ES-I3 (cell line): ENCODE results near the gene CAT.
"Not testable (repeated sequence)": the region's sequence is repeated elsewhere in the genome, so short reads cannot be mapped to it uniquely, and the experiment has no call there.

Experiments
- H3K36me3 ChIP-seq: 2 replicates; pipeline ENCODE4 v1.6.1; 2013; ENCODE audit warnings: mild to moderate bottlenecking, low read length, control low read depth, moderate library complexity; ENCODE audit not compliant: insufficient read depth
- H3K4me1 ChIP-seq: 2 replicates; pipeline ENCODE4 v1.6.1; 2013; ENCODE audit warnings: mild to moderate bottlenecking, control low read depth, low read length; ENCODE audit not compliant: insufficient read depth
- H3K9ac ChIP-seq: 2 replicates; pipeline ENCODE4 v1.6.1; 2013; ENCODE audit warnings: low read depth, mild to moderate bottlenecking, low read length, moderate library complexity
- H3K9me3 ChIP-seq: 2 replicates; pipeline ENCODE4 v1.6.1; 2013; ENCODE audit warnings: mild to moderate bottlenecking, low read length, moderate library complexity; ENCODE audit not compliant: control insufficient read depth, insufficient read depth

The CAT gene

GRCh38 chr11:34413263-34413662 is 25.5 kb upstream of the CAT start:
- Histone ChIP-seq H3K36me3 (no peaks in the 10 kb centered on the region), H3K4me1 (0 out of 2 replicates have a peak, but pooled peaks cover 3% of the 10 kb centered on the region), H3K9me3 (no peaks in the 10 kb centered on the region), H3K9ac (no peak overlapping the region)

- Histone ChIP-seq H3K9me3 (no peaks in the 10 kb centered on the region), H3K9ac (no peak overlapping the region), H3K36me3 (no peaks in the 10 kb centered on the region), H3K4me1 (0 out of 2 replicates have a peak, but pooled peaks cover 3% of the 10 kb centered on the region)
Measured at GRCh38 chr11:34415538-34415937, 23.2 kb upstream of the CAT start.

GRCh38 chr11:34416088-34416487 is 22.6 kb upstream of the CAT start:
- 0 out of 2 replicates have a peak, but pooled peaks cover 3% of the 10 kb centered on the region for H3K4me1 ChIP-seq
- H3K36me3 ChIP-seq = no peaks in the 10 kb centered on the region

GRCh38 chr11:34416766-34417165 is 22.0 kb upstream of the CAT start:
- Histone ChIP-seq H3K36me3 (no peaks in the 10 kb centered on the region), H3K4me1 (0 out of 2 replicates have a peak, but pooled peaks cover 3% of the 10 kb centered on the region), H3K9ac (no peak overlapping the region), H3K9me3 (no peaks in the 10 kb centered on the region)

More at GRCh38 chr11:34416088-34416487, 22.6 kb upstream of the CAT start:
- H3K9me3 ChIP-seq = no peaks in the 10 kb centered on the region
- H3K9ac ChIP-seq = no peak overlapping the region

- Histone ChIP-seq H3K9me3 (no peaks in the 10 kb centered on the region), H3K36me3 (no peaks in the 10 kb centered on the region)
Measured at GRCh38 chr11:34417202-34417601, 21.5 kb upstream of the CAT start.

GRCh38 chr11:34419158-34419557 is 19.6 kb upstream of the CAT start:
- Histone ChIP-seq H3K36me3 (no peaks in the 10 kb centered on the region), H3K9me3 (no peaks in the 10 kb centered on the region), H3K4me1 (0 out of 2 replicates have a peak, but pooled peaks cover 3% of the 10 kb centered on the region), H3K9ac (no peak overlapping the region)

More at GRCh38 chr11:34417202-34417601, 21.5 kb upstream of the CAT start:
- H3K4me1 ChIP-seq = 0 out of 2 replicates have a peak, but pooled peaks cover 3% of the 10 kb centered on the region
- H3K9ac ChIP-seq = no peak overlapping the region

GRCh38 chr11:34423300-34423699 is 15.4 kb upstream of the CAT start:
- no peaks in the 10 kb centered on the region for H3K9me3 ChIP-seq
- H3K4me1 ChIP-seq = no peaks in the 10 kb centered on the region; the same call in 1 of the 2 replicates
- no peaks in the 10 kb centered on the region for H3K36me3 ChIP-seq
- H3K9ac ChIP-seq = no peak overlapping the region

GRCh38 chr11:34424826-34425225 is 13.9 kb upstream of the CAT start:
- not testable (repeated sequence) for H3K9ac ChIP-seq, H3K36me3 ChIP-seq, H3K9me3 ChIP-seq, H3K4me1 ChIP-seq

GRCh38 chr11:34425360-34425759 is 13.4 kb upstream of the CAT start:
- Histone ChIP-seq H3K4me1 (no peaks in the 10 kb centered on the region; the same call in 1 of the 2 replicates), H3K9me3 (no peaks in the 10 kb centered on the region), H3K36me3 (no peaks in the 10 kb centered on the region), H3K9ac (no peak overlapping the region)

GRCh38 chr11:34425867-34426266 is 12.9 kb upstream of the CAT start:
- no peaks in the 10 kb centered on the region for H3K36me3 ChIP-seq
- H3K9ac ChIP-seq = no peak overlapping the region
- H3K4me1 ChIP-seq = no peaks in the 10 kb centered on the region; the same call in 1 of the 2 replicates
- no peaks in the 10 kb centered on the region for H3K9me3 ChIP-seq

GRCh38 chr11:34426766-34427185 is 12.0 kb upstream of the CAT start:
- no peaks in the 10 kb centered on the region for H3K36me3 ChIP-seq
- no peak overlapping the region for H3K9ac ChIP-seq
- no peaks in the 10 kb centered on the region; the same call in 1 of the 2 replicates for H3K4me1 ChIP-seq

GRCh38 chr11:34427186-34427805 is 11.4 kb upstream of the CAT start:
- Histone ChIP-seq H3K4me1 (no peaks in the 10 kb centered on the region; the same call in 1 of the 2 replicates), H3K9ac (no peak overlapping the region), H3K9me3 (no peaks in the 10 kb centered on the region), H3K36me3 (no peaks in the 10 kb centered on the region)

More at GRCh38 chr11:34426766-34427185, 12.0 kb upstream of the CAT start:
- no peaks in the 10 kb centered on the region for H3K9me3 ChIP-seq

- H3K36me3 ChIP-seq = no peaks in the 10 kb centered on the region
- no peaks in the 10 kb centered on the region; the same call in 1 of the 2 replicates for H3K4me1 ChIP-seq
- no peaks in the 10 kb centered on the region for H3K9me3 ChIP-seq
- no peak overlapping the region for H3K9ac ChIP-seq
Measured at GRCh38 chr11:34431979-34432378, 6.8 kb upstream of the CAT start.

- Histone ChIP-seq H3K9ac (no peak overlapping the region), H3K9me3 (no peaks in the 10 kb centered on the region)
Measured at GRCh38 chr11:34432822-34433221, 5.9 kb upstream of the CAT start.

GRCh38 chr11:34433899-34434298 is 4.8 kb upstream of the CAT start:
- Histone ChIP-seq H3K9me3 (no peaks in the 10 kb centered on the region), H3K36me3 (no peaks in the 10 kb centered on the region), H3K9ac (no peak overlapping the region), H3K4me1 (no peaks in the 10 kb centered on the region)

More at GRCh38 chr11:34432822-34433221, 5.9 kb upstream of the CAT start:
- H3K4me1 ChIP-seq = no peaks in the 10 kb centered on the region
- no peaks in the 10 kb centered on the region for H3K36me3 ChIP-seq
